ENCODE results near the gene PAPOLA.

PAPOLA gene

GRCh38 chr14:96538990-96539317, 36.8 kb downstream of the PAPOLA start:
- no peak overlapping the region for H3K4me3 ChIP-seq (ENCODE audit: control insufficient read depth, low read depth, low read length)
- TF ChIP-seq, protein P1, sequence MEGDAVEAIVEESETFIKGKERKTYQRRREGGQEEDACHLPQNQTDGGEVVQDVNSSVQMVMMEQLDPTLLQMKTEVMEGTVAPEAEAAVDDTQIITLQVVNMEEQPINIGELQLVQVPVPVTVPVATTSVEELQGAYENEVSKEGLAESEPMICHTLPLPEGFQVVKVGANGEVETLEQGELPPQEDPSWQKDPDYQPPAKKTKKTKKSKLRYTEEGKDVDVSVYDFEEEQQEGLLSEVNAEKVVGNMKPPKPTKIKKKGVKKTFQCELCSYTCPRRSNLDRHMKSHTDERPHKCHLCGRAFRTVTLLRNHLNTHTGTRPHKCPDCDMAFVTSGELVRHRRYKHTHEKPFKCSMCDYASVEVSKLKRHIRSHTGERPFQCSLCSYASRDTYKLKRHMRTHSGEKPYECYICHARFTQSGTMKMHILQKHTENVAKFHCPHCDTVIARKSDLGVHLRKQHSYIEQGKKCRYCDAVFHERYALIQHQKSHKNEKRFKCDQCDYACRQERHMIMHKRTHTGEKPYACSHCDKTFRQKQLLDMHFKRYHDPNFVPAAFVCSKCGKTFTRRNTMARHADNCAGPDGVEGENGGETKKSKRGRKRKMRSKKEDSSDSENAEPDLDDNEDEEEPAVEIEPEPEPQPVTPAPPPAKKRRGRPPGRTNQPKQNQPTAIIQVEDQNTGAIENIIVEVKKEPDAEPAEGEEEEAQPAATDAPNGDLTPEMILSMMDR (conservative IDR thresholded peaks at IDR 0.05; ENCODE audit: control insufficient read depth, insufficient read depth, low read depth, low read length) = no peak
- DNase-seq (ENCODE audit: low read depth) = no peak

DNA sequence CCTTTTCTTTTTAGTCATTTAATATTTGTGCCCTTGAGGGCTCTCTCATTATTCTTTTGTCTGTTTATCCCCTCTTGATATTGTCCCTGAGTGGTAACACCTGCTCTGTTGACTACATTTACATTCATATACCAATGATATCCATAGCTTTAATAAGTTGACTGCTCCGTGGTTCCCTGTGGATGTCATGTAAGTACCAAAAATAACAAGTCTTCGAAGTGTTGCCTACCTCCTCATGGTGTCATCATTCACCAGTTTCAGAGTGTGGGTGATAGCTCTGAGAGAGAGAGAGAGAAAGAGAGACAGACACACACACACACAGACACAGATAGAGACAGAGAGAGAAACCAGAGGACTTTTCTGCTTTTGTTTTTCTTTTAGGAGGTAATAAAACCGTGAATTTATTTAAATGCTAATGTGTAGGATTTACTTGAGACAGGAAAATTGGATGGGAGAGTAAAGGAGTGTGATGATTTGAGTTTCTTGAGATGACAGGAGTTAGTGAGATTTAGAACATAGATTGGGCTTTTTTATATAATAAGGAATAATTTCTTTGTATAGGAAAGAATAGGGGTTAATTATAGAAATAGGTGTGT, 52.2 kb downstream of the PAPOLA start:
- DNase-seq (ENCODE audit: low read depth) = no peak
- TF ChIP-seq, protein P1 (conservative IDR thresholded peaks at IDR 0.05; ENCODE audit: control insufficient read depth, insufficient read depth, low read depth, low read length) = no peak

GRCh38 chr14:96559571-96559970, 57.4 kb downstream of the PAPOLA start:
- H3K4me3 ChIP-seq (ENCODE audit: control insufficient read depth, low read depth, low read length) = no peak overlapping the region
- TF ChIP-seq, protein P1 (conservative IDR thresholded peaks at IDR 0.05; ENCODE audit: control insufficient read depth, insufficient read depth, low read depth, low read length) = no peak

More for the DNA sequence above, 52.2 kb downstream of the PAPOLA start:
- no peak overlapping the region for H3K4me3 ChIP-seq (ENCODE audit: control insufficient read depth, low read depth, low read length)

GRCh38 chr14:96564389-96564788, 62.2 kb downstream of the PAPOLA start:
- peak; percentile 14 for DNase-seq (ENCODE audit: low read depth)
- TF ChIP-seq, protein P1 (conservative IDR thresholded peaks at IDR 0.05; ENCODE audit: control insufficient read depth, insufficient read depth, low read depth, low read length) = no peak
- no peak overlapping the region for H3K4me3 ChIP-seq (ENCODE audit: control insufficient read depth, low read depth, low read length)

More at GRCh38 chr14:96559571-96559970, 57.4 kb downstream of the PAPOLA start:
- no peak for DNase-seq (ENCODE audit: low read depth)

GRCh38 chr14:96565811-96566210, 63.6 kb downstream of the PAPOLA start:
- TF ChIP-seq, protein P1 (conservative IDR thresholded peaks at IDR 0.05; ENCODE audit: control insufficient read depth, insufficient read depth, low read depth, low read length) = no peak
- no peak overlapping the region for H3K4me3 ChIP-seq (ENCODE audit: control insufficient read depth, low read depth, low read length)
- DNase-seq (ENCODE audit: low read depth) = no peak

GRCh38 chr14:96567289-96567899, 65.2 kb downstream of the PAPOLA start:
- TF ChIP-seq, protein P1 (conservative IDR thresholded peaks at IDR 0.05; ENCODE audit: control insufficient read depth, insufficient read depth, low read depth, low read length) = peak; percentile 67
- H3K4me3 ChIP-seq (ENCODE audit: control insufficient read depth, low read depth, low read length) = no peak overlapping the region
- DNase-seq (ENCODE audit: low read depth) = peak; percentile 51

All from fibroblast of mammary gland (primary cell).